ENCODE results near the gene UBL5.

The UBL5 gene

GRCh38 chr19:9863759-9864158 lies 36.0 kb downstream of the UBL5 start:
- TF ChIP-seq SIN3A (IDR thresholded peaks at IDR 0.05; ENCODE audit: borderline replicate concordance, insufficient read depth, low read length) = no peak
- no peak for TF ChIP-seq FOXP2 (optimal IDR thresholded peaks at IDR 0.05; ENCODE audit: borderline replicate concordance, extremely low read depth, extremely low read length, insufficient read depth)
- TF ChIP-seq REST (IDR thresholded peaks at IDR 0.05; ENCODE audit: insufficient read depth in 1 of 2, low read depth in 2 of 2, low read length in 2 of 2) = no peak
- no peak; the same call in 1 of the 2 replicates for TF ChIP-seq POLR2AphosphoS5 (IDR thresholded peaks at IDR 0.05; ENCODE audit: low read depth, low read length)
- TF ChIP-seq TAF1 (IDR thresholded peaks at IDR 0.05; ENCODE audit: borderline replicate concordance, insufficient read depth, low read length) = no peak

GRCh38 chr19:9865732-9866501 lies 38.2 kb downstream of the UBL5 start:
- TF ChIP-seq FOXP2 (optimal IDR thresholded peaks at IDR 0.05; ENCODE audit: borderline replicate concordance, extremely low read depth, extremely low read length, insufficient read depth) = no peak
- no peak for TF ChIP-seq SIN3A (IDR thresholded peaks at IDR 0.05; ENCODE audit: borderline replicate concordance, insufficient read depth, low read length)
- no peak for TF ChIP-seq REST (IDR thresholded peaks at IDR 0.05; ENCODE audit: insufficient read depth in 1 of 2, low read depth in 2 of 2, low read length in 2 of 2)
- no peak for TF ChIP-seq POLR2AphosphoS5 (IDR thresholded peaks at IDR 0.05; ENCODE audit: low read depth, low read length)
- TF ChIP-seq TAF1 (IDR thresholded peaks at IDR 0.05; ENCODE audit: borderline replicate concordance, insufficient read depth, low read length) = no peak

- TF ChIP-seq TAF1 (IDR thresholded peaks at IDR 0.05; ENCODE audit: borderline replicate concordance, insufficient read depth, low read length) = no peak
- TF ChIP-seq FOXP2 (optimal IDR thresholded peaks at IDR 0.05; ENCODE audit: borderline replicate concordance, extremely low read depth, extremely low read length, insufficient read depth) = no peak
- TF ChIP-seq SIN3A (IDR thresholded peaks at IDR 0.05; ENCODE audit: borderline replicate concordance, insufficient read depth, low read length) = no peak
- no peak for TF ChIP-seq POLR2AphosphoS5 (IDR thresholded peaks at IDR 0.05; ENCODE audit: low read depth, low read length)
- no peak for TF ChIP-seq REST (IDR thresholded peaks at IDR 0.05; ENCODE audit: insufficient read depth in 1 of 2, low read depth in 2 of 2, low read length in 2 of 2)
These were observed 41.4 kb downstream of the UBL5 start for GRCh38 chr19:9868983-9869617.

GRCh38 chr19:9871626-9872338 lies 44.1 kb downstream of the UBL5 start:
- TF ChIP-seq TAF1 (IDR thresholded peaks at IDR 0.05; ENCODE audit: borderline replicate concordance, insufficient read depth, low read length) (no peak), REST (IDR thresholded peaks at IDR 0.05; ENCODE audit: insufficient read depth in 1 of 2, low read depth in 2 of 2, low read length in 2 of 2) (no peak), POLR2AphosphoS5 (IDR thresholded peaks at IDR 0.05; ENCODE audit: low read depth, low read length) (no peak), FOXP2 (optimal IDR thresholded peaks at IDR 0.05; ENCODE audit: borderline replicate concordance, extremely low read depth, extremely low read length, insufficient read depth) (no peak), SIN3A (IDR thresholded peaks at IDR 0.05; ENCODE audit: borderline replicate concordance, insufficient read depth, low read length) (no peak)

All from PFSK-1 (cell line).